Stomach (tissue), 4 donors: ENCODE results near the gene COX4I1.

ENCODE experiments used
- CTCF ChIP-seq, 7 experiments: fragments of 450-650 bp in 4 of 7; fragments of 200-600 bp in 3 of 7; sonication (generic) in 3 of 7; IDR thresholded peaks; one replicate each; pipeline ENCODE4 v1.5.1; 2016 to 2019; ENCODE audit warnings: antibody characterized with exemption in 7 of 7, control low read depth in 2 of 7, mild to moderate bottlenecking in 1 of 7
- EP300 ChIP-seq: sonication (generic); formaldehyde crosslinking; IDR thresholded peaks from one replicate; pipeline ENCODE4 v1.6.1; 2017; ENCODE audit warnings: antibody characterized with exemption
- POLR2A ChIP-seq, 4 donors: fragments of 450-650 bp; IDR thresholded peaks; one replicate each; pipeline ENCODE4 v1.6.1; 2016; ENCODE audit warnings: antibody characterized with exemption in 4 of 4, control low read depth in 2 of 4, mild to moderate bottlenecking in 1 of 4, moderate library complexity in 1 of 4

- TF ChIP-seq CTCF (IDR thresholded peaks at IDR 0.05) (no peak), POLR2A (IDR thresholded peaks at IDR 0.05) (no peak), EP300 (no peak)
Measured at GRCh38 chr16:85828166-85828565, 28.7 kb downstream of the COX4I1 start.
